Pons (tissue), 1 donor: ENCODE results near the gene FRAS1.
"Not testable (repeated sequence)": the region's sequence is repeated elsewhere in the genome, so short reads cannot be mapped to it uniquely, and the experiment has no call there.

Source experiments
- DNase-seq: peaks from one replicate; pipeline ENCODE4 v3.0.0-alpha.2; 2016; ENCODE audit warnings: low spot score

FRAS1 gene

DNA sequence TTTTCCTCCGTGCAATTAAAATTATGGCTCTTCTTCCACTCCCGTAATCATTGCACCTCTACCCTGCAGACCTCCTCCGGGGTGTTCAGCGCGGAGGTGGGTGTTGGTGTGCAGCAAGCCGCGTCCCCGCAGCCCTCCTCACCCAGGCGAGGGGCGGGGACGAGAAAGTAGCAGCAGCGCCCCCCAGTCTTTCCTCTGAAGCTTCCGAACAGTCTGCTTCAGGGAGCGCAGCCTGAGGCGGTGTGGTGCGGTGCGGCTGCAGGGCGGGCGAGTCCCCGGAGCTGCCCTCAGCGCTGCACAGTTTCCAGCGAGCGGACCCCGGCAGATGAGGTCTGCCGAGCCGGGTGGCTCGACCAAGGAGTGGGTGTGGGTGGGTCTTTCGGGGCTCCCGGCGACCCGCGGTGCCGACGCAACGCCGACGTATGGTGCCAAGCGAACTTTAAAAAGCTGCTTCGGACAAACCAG lies at the start of gene FRAS1:
TSS of gene FRAS1 (plus strand) at position 189 of the 465 bp plus-strand sequence. CDS start 687 bp downstream, outside the sequence.
- no peak for DNase-seq

DNA sequence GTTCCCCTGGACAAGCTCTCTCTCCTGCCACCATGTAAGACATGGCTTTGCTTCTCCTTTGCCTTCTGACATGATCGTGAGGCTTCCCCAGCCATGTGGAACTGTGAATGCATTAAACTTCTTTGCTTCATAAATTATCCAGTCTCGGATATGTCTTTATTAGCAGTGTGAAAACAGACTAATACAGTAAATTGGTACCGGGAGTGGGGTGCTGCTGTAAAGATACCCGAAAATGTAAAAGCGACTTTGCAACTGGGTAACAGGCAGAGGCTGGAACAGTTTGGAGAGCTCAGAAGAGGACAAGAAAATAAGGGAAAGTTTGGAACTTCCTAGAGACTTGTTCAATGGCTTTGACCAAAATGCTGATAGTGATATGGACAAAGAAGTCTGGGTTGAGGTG lies 46.1 kb upstream of the FRAS1 start:
- DNase-seq: not testable (repeated sequence)

- DNase-seq: no peak
Observed at GRCh38 chr4:78014889-78015886, 41.9 kb upstream of the FRAS1 start.

DNA sequence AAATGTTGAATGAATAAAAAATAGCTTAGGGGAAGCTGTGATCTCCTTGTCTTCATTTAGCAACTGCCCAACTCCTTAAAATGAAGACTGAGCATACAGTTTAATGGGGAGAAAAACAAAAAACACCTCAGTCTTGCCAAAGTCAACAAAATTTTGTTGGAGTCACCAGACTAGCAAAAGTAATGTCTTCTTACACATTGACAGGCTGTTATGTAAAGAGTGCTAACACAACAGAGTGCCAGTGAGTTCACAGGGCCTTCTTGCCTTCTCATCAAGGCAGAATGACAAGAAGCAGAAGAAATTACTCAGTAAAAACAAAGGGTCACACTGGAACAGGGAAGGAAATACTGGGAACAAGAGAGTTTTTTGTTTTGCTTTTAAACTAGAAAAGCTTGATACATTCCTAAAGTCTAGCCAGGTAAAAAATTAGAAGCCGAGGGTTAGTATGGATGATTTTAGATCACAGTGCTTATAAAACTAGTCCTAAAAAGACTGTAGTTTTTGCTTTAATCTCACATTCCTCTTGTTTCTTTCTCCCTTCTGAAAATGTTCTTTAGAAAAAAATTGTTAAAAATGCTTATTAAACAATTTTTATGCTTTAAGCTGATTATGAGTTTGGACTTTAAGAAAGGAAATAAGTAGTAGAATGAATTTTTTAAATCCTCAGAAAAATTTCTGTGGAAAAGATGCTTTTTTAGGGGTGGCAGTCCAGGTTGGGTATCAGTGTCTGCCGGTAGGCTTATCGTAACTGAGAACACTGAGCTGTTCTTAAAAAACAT lies 38.7 kb upstream of the FRAS1 start:
- no peak for DNase-seq

- DNase-seq: no peak
Observed at GRCh38 chr4:78019414-78019813, 37.7 kb upstream of the FRAS1 start.

GRCh38 chr4:78020677-78021076 lies 36.4 kb upstream of the FRAS1 start:
- DNase-seq: no peak

DNA sequence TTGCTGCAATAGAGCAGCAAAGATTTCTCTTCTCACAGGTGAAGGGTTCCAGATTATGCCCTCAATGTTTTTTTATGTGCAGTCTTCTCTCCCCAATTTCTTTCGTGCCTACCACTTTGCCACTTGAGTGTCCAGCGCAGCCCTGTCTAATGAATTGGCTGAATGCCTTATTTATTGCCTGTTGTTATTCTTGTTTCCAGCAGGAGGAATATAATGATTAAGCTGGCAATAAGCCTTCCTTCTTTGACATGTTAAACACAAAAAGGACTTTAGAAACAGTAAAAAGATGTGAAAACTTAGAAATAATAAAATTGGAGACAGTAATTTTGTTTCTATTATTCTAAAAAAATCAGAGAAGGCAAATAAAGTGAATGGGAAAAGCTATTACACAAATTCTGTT lies 34.6 kb upstream of the FRAS1 start:
- DNase-seq: no peak

DNA sequence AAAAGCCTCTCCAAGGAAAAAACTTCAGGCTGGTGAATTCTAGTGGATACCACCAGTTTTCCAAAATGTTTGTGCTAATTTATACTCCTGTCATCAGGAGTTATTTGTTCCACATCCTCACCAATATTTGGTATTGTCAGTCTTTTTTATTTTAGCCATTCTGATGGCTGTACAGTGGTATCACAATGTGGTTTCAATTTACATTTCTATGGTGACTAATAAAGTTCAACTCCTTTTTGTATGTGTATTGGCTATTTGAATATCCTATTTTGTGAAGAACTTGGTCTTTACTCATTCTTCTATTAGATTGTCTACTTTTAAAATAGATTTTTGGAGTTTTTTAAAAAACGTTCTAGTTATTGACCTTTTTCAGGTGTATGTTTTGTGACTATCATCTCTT lies 33.0 kb upstream of the FRAS1 start:
- DNase-seq: no peak

- no peak for DNase-seq
Observed at GRCh38 chr4:78024576-78025091, 32.5 kb upstream of the FRAS1 start.

- no peak for DNase-seq
Observed at GRCh38 chr4:78031417-78031950, 25.6 kb upstream of the FRAS1 start.

GRCh38 chr4:78032446-78032845 lies 24.7 kb upstream of the FRAS1 start:
- no peak for DNase-seq

DNA sequence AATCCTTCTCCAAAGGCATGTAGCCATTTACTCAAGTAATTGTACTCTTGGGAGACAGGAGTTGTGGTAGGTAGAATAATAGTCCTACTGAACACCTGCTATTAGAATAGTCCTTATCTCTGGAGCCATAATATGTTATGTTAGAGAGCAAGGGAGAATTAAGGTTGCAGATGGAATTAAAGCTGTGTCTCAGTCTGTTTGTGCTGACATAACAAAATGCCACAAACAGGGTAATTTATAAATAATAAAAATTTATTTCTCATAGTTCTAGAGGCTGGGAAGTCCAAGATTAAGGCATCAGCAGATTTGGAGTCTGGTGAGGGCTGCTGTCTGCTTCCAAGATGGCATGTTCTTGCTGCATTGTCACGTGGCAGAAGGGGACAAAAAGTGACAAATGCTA lies 24.2 kb upstream of the FRAS1 start:
- no peak for DNase-seq

DNA sequence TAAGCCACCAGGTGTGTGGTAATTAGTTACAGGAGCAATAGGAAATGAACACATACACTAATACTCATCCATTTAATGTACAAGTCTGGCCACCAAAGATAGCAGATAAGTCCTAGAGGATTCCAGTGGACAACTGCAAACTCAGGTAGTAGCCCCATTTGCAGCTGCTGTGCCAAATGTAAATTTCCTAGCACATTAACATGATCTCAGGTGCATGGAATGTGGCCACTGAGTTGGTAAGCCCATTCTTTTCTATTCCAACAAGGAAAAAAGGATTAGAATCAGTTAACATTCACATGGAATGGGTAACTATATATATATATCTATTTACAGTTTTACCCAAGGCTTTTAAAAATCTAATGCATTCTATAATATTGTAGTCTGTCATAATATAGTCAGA lies 23.3 kb upstream of the FRAS1 start:
- DNase-seq: no peak

DNA sequence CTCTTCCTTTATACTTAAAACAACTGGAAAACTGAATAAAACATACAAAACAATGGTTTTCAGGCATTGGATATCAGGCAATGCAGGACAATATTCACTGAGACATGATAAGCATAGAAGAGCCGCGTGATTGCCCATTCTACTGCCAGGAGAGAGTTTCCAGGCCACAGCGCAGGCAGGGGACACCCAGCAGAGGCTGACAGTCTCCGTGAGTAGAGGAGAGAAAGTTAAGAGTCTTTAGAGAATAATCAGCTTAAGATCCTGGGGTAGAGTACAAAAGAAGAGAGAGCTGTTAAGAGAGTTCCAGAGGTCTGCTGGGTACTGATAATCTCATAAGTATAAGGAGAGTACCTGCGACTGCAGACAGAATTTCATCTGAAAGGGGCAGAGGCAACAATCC lies 18.4 kb upstream of the FRAS1 start:
- DNase-seq: no peak

DNA sequence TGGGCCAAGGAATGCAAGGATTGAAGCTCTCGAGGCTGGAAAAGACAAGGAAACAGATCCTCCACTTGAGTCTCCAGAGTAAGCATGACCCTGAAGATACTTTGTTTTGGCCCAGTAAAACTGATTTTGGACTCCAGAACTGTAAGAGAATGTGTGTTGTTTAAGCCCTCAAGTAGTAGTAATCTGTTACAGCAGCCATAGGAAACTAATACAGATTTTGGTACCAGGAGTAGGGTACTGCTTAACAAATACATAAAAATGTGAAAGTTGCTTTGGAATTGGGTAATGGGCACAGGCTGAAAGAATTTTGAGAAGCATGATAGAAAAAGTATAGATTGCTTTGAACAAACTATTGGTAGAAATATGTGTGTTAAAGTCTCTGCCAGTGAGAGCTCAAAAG lies 17.4 kb upstream of the FRAS1 start:
- DNase-seq: no peak

GRCh38 chr4:78040431-78040830 lies 16.7 kb upstream of the FRAS1 start:
- DNase-seq: no peak

DNA sequence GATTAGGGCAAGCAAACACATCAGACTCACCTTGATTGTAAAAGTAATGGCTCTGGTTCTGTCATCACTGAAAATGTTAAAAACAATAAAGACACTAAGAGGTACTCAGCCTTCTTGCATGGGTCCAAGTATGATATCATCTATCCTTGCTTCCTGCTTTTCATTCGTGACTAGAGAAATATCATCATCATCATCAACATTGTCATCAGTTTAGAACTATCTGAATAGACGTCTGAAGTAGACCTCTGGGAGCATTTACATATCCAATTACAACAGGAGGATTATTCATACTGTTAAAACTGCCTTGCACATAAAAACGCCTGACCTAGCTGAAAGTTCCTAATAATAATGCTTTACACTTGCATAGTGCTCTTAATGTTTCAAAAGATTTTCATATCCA lies 9.8 kb upstream of the FRAS1 start:
- DNase-seq: no peak

DNA sequence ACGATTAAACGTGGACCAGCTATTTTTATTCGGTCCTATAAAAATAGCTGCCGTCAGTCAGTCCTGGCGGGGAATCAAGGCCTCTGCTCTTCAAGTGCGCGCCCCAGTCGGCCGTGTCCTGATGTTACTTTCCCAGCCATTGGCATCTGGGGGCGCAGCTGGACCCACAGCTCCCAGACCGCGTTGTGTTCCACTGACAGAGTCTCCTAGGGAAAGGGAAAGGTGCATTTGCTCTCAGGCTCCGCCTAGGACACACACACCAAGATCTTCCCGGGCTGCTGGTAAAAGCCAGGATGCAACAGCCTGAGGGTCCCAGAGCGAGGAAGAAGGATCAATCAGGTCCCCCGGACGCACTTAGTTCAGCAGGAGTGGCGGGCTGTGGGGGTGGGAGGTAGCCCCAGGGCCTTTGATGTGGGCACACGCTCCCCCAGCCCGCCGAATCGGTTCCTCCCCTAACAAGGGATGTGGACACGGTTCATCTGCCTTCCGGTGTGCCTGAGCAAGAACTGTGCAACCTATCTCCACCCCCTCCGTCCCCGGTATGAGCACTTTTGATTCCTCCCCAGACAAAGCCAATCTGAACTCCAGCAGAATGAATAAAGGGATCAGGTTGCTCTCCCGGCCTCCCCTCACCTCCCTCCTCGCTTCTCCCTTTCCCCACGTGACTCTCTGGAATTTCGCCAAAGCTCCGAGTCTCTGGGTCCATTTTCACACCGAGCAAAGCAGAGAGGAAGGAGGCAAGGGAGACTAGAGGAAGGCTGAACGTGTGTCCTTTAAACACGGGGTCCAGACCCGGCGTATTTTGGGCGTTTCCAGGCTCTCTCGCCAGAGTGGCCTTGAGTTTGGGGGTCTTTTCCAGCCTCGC lies 626 bp upstream of the FRAS1 start:
- peak; percentile 57 for DNase-seq

- no peak for DNase-seq
Observed at GRCh38 chr4:78057600-78058550, 752 bp downstream of the FRAS1 start.
